ENCODE measurements around the gene FAM180B.
"Not testable (repeated sequence)": the region's sequence is repeated elsewhere in the genome, so short reads cannot be mapped to it uniquely, and the experiment has no call there.

FAM180B gene

GRCh38 chr11:47586098-47586855 is at the start of gene FAM180B:
TSS of gene FAM180B (plus strand) at chr11:47586678. CDS start at chr11:47586769, 91 bp downstream.
- DNase-seq: peak in 1 of 58 donors; percentile 33

- no peak for DNase-seq
Observed at GRCh38 chr11:47536915-47537314, 49.6 kb upstream of the FAM180B start.

DNA sequence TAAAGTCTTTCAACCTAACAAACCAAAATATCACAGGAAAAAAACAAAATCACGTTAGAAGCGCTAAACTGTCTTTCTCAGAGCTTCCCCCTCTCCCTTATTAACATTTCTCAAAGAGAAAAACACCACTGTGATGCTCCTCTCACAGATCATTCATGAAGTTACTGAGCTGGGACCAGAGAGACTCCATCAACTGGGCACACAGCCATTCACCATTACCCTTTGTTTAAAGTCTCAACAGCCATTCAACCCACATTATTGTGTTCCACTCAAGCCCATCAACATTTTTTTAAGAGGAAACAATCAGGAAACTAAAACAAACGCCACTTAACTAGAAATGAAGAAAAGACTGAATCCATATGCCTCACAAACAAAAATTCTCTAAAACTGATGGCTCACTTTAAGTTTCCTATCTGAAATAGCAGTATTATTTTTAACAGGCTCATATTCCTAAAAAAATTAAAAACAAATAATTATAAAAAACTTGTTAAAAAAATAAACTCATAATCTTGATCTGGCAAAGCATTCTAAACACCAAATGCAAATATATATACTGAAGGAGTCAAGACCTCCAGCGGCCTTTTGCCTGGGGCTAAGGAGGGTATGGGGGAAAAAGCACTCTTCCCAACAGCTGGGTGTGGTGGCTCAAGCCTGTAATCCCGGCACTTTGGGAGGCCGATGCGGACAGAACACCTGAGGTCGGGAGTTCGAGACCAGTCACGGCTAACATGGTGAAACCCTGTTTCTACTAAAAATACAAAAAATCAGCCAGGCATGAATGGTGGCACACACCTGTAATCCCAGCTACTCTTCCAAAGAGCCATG is 47.5 kb upstream of the FAM180B start:
- DNase-seq: peak in 10 of 58 donors; percentile 7 to 37 (median 16)

DNA sequence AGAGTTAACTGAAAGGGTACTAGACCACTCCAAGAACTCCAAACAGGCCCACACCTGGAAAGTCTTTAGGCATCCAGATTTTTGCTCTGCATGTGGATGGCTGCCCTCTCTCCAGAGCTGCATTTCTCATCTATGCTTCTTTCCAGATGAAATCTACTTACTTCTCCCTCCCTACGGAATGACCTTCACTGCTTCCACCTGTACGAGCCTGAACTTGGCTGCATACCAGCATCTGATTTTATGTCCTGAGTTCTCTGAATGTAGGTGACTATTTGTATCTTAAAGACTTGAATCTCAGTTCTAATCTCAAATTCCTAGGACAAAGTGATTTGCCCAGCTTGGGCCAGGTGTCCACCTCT is 46.8 kb upstream of the FAM180B start:
- DNase-seq: no peak

DNA sequence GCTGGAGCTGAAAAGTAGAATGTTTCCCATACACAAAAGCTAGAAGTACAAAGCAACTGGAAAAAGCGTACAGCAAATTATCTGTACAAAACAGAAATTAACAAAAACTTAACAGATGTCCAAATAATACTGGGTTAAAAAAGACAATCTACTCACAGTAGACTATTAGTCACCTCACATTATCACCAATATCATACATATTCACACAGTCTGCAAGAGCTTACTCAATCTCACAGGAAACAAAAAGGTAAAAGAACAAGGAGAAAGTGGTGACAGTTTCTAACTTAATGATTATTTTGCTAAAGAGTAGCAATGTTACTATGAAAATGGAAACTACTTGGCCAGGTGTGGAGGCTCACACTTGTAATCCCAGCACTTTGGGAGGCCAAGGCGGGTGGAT is 45.4 kb upstream of the FAM180B start:
- no peak for DNase-seq

GRCh38 chr11:47545298-47545697 is 41.2 kb upstream of the FAM180B start:
- no peak for DNase-seq

- not testable (repeated sequence) for DNase-seq
Observed at GRCh38 chr11:47546274-47546673, 40.2 kb upstream of the FAM180B start.

GRCh38 chr11:47550288-47551047 is 36.0 kb upstream of the FAM180B start:
- DNase-seq: no peak

DNA sequence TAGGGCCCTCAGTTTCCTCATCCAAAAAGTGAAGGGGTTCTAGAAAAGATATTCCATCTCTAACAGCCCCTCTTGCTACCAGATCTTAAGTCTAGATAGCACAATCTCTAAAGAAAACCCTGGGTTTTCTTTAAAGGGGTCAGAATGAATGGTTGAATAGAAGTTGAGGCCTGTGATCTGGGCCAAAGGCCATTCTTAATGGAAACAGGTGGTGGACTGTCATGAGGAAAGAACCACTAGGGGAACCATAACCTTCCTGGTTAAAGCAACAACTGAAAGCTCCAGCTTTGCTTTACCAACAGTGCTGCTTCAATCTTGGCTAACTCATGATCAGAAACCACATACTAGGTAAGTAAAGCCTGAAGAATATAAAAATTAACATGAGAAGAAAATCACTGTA is 35.4 kb upstream of the FAM180B start:
- no peak for DNase-seq

DNA sequence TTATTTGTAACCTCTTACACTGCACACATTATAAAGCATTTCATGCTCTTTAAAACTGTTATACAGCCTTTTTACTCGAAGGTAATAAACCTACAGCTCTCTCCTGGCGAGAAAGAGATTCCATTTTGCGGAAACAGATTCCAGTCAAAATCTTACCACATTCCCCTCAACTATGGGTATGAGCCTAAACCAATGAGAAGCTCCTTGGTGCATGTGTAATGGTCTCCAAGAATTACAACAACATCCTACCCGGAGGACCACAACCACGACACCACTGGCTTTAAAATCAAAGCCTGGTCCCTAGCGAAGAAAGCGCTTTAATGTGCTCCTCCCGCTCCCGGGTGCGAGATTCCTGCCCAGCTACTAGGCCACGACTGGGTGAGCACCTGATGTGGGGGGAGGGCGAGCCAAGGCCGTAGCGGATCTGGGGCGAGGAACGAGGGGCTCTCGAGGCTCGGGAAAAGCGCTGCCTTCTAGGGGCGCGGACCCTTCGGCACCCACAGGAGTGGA is 34.4 kb upstream of the FAM180B start:
- DNase-seq: peak in 13 of 58 donors; percentile 18 to 55 (median 39)

- DNase-seq: peak in 57 of 58 donors; percentile 46 to 92 (median 84)
Observed at GRCh38 chr11:47552566-47553405, 33.7 kb upstream of the FAM180B start, which contains the start of gene CELF1. TSS of gene CELF1 (minus strand) at chr11:47553132. CDS start at chr11:47499523, 53,609 bp downstream.

DNA sequence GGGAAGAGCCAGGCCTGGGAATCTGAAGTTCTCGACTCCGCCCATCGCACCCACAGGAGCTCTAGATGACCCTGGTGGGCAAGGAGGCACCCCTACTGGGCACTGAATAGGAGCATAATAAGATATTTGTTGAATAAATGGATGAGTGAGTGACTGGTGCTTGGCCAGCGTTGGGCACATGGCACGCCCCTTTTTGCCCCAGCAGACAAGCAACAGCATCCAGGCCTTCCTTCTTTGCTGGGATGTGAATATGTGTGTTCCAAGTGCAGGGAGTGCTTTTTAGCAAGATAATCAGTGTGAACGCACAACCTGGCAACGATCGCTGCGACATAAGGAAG is 33.1 kb upstream of the FAM180B start:
- peak in 3 of 58 donors; percentile 51 to 84 (median 55) for DNase-seq

- not testable (repeated sequence) for DNase-seq
Observed at GRCh38 chr11:47557004-47557403, 29.5 kb upstream of the FAM180B start.

GRCh38 chr11:47558695-47559094 is 27.8 kb upstream of the FAM180B start:
- no peak for DNase-seq

GRCh38 chr11:47560426-47560825 is 26.1 kb upstream of the FAM180B start:
- DNase-seq: no peak

GRCh38 chr11:47562393-47562792 is 24.1 kb upstream of the FAM180B start:
- not testable (repeated sequence) for DNase-seq

GRCh38 chr11:47564366-47564765 is 22.1 kb upstream of the FAM180B start:
- not testable (repeated sequence) for DNase-seq

GRCh38 chr11:47564933-47565339 is 21.5 kb upstream of the FAM180B start:
- DNase-seq: no peak

- peak in 28 of 58 donors; percentile 12 to 64 (median 34) for DNase-seq
Observed at GRCh38 chr11:47565340-47566148, 20.9 kb upstream of the FAM180B start, which contains the start of gene PTPMT1. TSS of gene PTPMT1 (plus strand) at chr11:47565599. CDS start at chr11:47565623, 24 bp downstream.
